ENCODE measurements around the gene KLHDC4.

GRCh38 chr16:87803385-87803784 is 37.6 kb upstream of the KLHDC4 start:
- TF ChIP-seq POLR2A (IDR thresholded peaks at IDR 0.05; ENCODE audit: extremely low read depth, insufficient read length), result no peak
- TF ChIP-seq, protein P1, sequence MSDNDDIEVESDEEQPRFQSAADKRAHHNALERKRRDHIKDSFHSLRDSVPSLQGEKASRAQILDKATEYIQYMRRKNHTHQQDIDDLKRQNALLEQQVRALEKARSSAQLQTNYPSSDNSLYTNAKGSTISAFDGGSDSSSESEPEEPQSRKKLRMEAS (IDR thresholded peaks at IDR 0.05; ENCODE audit: low read depth, low read length), result no peak
- TF ChIP-seq, protein P2, sequence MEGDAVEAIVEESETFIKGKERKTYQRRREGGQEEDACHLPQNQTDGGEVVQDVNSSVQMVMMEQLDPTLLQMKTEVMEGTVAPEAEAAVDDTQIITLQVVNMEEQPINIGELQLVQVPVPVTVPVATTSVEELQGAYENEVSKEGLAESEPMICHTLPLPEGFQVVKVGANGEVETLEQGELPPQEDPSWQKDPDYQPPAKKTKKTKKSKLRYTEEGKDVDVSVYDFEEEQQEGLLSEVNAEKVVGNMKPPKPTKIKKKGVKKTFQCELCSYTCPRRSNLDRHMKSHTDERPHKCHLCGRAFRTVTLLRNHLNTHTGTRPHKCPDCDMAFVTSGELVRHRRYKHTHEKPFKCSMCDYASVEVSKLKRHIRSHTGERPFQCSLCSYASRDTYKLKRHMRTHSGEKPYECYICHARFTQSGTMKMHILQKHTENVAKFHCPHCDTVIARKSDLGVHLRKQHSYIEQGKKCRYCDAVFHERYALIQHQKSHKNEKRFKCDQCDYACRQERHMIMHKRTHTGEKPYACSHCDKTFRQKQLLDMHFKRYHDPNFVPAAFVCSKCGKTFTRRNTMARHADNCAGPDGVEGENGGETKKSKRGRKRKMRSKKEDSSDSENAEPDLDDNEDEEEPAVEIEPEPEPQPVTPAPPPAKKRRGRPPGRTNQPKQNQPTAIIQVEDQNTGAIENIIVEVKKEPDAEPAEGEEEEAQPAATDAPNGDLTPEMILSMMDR (IDR thresholded peaks at IDR 0.05; ENCODE audit: low read depth, low read length), result no peak
